Testis (tissue), 3 donors: ENCODE data around the gene LRRN2. TPM values are rescaled to one million over a fixed set of nuclear protein-coding genes. Genes with fewer than 3 reads are reported as not detected.
A peak's percentile ranks its signal among the peaks of the same experiment; 100 is the strongest.

Experiments
- DNase-seq: peaks from one replicate; pipeline ENCODE4 v3.0.0-alpha.2; 2019
- H3K27ac ChIP-seq, 2 donors: fragments of 200-600 bp; sonication (generic); one replicate each; pipeline ENCODE4 v1.5.1; 2019
- H3K27me3 ChIP-seq: fragments of 200-600 bp; sonication (generic); one replicate; pipeline ENCODE4 v1.5.1; 2019
- H3K36me3 ChIP-seq: fragments of 200-600 bp; sonication (generic); one replicate; pipeline ENCODE4 v1.5.1; 2017; ENCODE audit warnings: low read depth; ENCODE audit errors: missing control alignments
- H3K4me1 ChIP-seq: fragments of 200-600 bp; sonication (generic); one replicate; pipeline ENCODE4 v1.5.1; 2019
- H3K4me3 ChIP-seq, 2 donors: fragments of 200-600 bp; sonication (generic); one replicate each; pipeline ENCODE4 v1.5.1; 2017 to 2019
- H3K9me3 ChIP-seq: fragments of 200-600 bp; sonication (generic); one replicate; pipeline ENCODE4 v1.5.1; 2017
- CTCF ChIP-seq, 3 experiments: fragments of 450-650 bp in 2 of 3; fragments of 200-600 bp in 1 of 3; sonication (generic) in 1 of 3; IDR thresholded peaks; one replicate each; pipeline ENCODE4 v1.5.1; 2016 to 2019; ENCODE audit warnings: antibody characterized with exemption in 3 of 3, mild to moderate bottlenecking in 2 of 3, moderate library complexity in 1 of 3
- POLR2A ChIP-seq: fragments of 450-650 bp; IDR thresholded peaks from one replicate; pipeline ENCODE4 v1.6.1; 2017; ENCODE audit warnings: antibody characterized with exemption, mild to moderate bottlenecking, moderate library complexity
- WGBS, 2 donors: methylation state at CpG; one replicate each; pipeline ENCODE4 v1.1.5; 2018; 5-methylcytosine and 5-hydroxymethylcytosine counted together
- intact Hi-C: fragments of 100-400 bp; cut with DNase I; formaldehyde crosslinking; loops from one replicate; pipeline ENCODE4 v1.15.1; 2023; ENCODE audit warnings: low total_unique reads
- polyA plus RNA-seq: library from polyadenylated mRNA; stranded (reverse); fragments of 350-450 nt; fragmentation: Illumina TruSeq; extraction: RNeasy Lipid Tissue Mini Kit (QIAGEN cat#74804); gene quantifications from one replicate; pipeline ENCODE4 v1.2.3, GENCODE V29; 2014; ENCODE audit warnings: low read depth, low replicate concordance; ENCODE audit not compliant: insufficient read depth
- total RNA-seq, 2 donors: library from RNA; depleted of rRNA; stranded (reverse); fragments of >200 nt; gene quantifications; one replicate each; pipeline ENCODE4 v1.2.3, GENCODE V29; 2016

Gene LRRN2
- total and polyA plus RNA-seq, 3 donors from 2014 or later, result 16.7 to 27.4 (median 19.5) TPM

- H3K27me3 ChIP-seq, result no peaks in the 10 kb centered on the region
- no peaks in the 10 kb centered on the region for H3K36me3 ChIP-seq
- no peaks in the 10 kb centered on the region for H3K4me1 ChIP-seq
- no peak overlapping the region for H3K27ac ChIP-seq
- no peak overlapping the region for H3K4me3 ChIP-seq
- intact Hi-C loops, result no loop called here
- DNase-seq, result no peak
- 65% methylated on average over 5 of the region's 5 CpGs for WGBS, 2 donors
- H3K9me3 ChIP-seq, result no peaks in the 10 kb centered on the region
- TF ChIP-seq CTCF (IDR thresholded peaks at IDR 0.05) (no peak), POLR2A (no peak)
Measured at GRCh38 chr1:204713541-204713940, 28.0 kb upstream of the LRRN2 start.

- 68 to 85% methylated on average over 4 of the region's 4 CpGs for WGBS, 2 donors
- H3K4me3 ChIP-seq, result no peak overlapping the region
- H3K27me3 ChIP-seq, result no peaks in the 10 kb centered on the region
- no peaks in the 10 kb centered on the region for H3K9me3 ChIP-seq
- intact Hi-C loops, result no loop called here
- H3K36me3 ChIP-seq, result no peaks in the 10 kb centered on the region
- H3K4me1 ChIP-seq, result no peaks in the 10 kb centered on the region
- H3K27ac ChIP-seq, result no peak overlapping the region
- TF ChIP-seq POLR2A (no peak), CTCF (IDR thresholded peaks at IDR 0.05) (no peak)
- DNase-seq, result no peak
Measured at GRCh38 chr1:204712708-204713430, 27.3 kb upstream of the LRRN2 start.

- intact Hi-C loops, result no loop called here
- no peaks in the 10 kb centered on the region for H3K27me3 ChIP-seq
- DNase-seq, result peak; percentile 20
- no peaks in the 10 kb centered on the region for H3K4me1 ChIP-seq
- no peak for TF ChIP-seq CTCF (IDR thresholded peaks at IDR 0.05)
- TF ChIP-seq POLR2A, result no peak
- WGBS, 2 donors, result 29 to 48% methylated on average over 23 of the region's 23 CpGs
- no peaks in the 10 kb centered on the region for H3K36me3 ChIP-seq
- no peak overlapping the region for H3K27ac ChIP-seq
- no peak overlapping the region for H3K4me3 ChIP-seq
- H3K9me3 ChIP-seq, result no peaks in the 10 kb centered on the region
Measured at GRCh38 chr1:204711947-204712701, 26.6 kb upstream of the LRRN2 start.

- intact Hi-C loops, result no loop called here
- no peak for DNase-seq
- no peaks in the 10 kb centered on the region for H3K36me3 ChIP-seq
- WGBS, 2 donors, result 62 to 69% methylated on average over 16 of the region's 16 CpGs
- no peaks in the 10 kb centered on the region for H3K9me3 ChIP-seq
- no peaks in the 10 kb centered on the region for H3K4me1 ChIP-seq
- no peak overlapping the region for H3K27ac ChIP-seq
- H3K4me3 ChIP-seq, result no peak overlapping the region
- H3K27me3 ChIP-seq, result no peaks in the 10 kb centered on the region
- TF ChIP-seq POLR2A (no peak), CTCF (IDR thresholded peaks at IDR 0.05) (no peak)
Measured at GRCh38 chr1:204711103-204711946, 25.8 kb upstream of the LRRN2 start.
